H1 (cell line): ENCODE results near the gene PSKH1.

Experiments
- EGR1 ChIP-seq: IDR thresholded peaks from 2 replicates; pipeline ENCODE4 v1.6.1; 2011; ENCODE audit warnings: low read depth, low read length, borderline replicate concordance
- EZH2 ChIP-seq: fragments of 200-600 bp; sonication (generic); IDR thresholded peaks from 2 replicates; pipeline ENCODE4 v1.7.1; 2012; ENCODE audit warnings: low read depth, mild to moderate bottlenecking, moderate library complexity, low read length, inconsistent platforms; ENCODE audit not compliant: severe bottlenecking
- JUN ChIP-seq: IDR thresholded peaks from 2 replicates; pipeline ENCODE4 v1.6.1; 2011; ENCODE audit warnings: low read depth, mild to moderate bottlenecking, improper control_type of control experiment, low read length
- JUND ChIP-seq: IDR thresholded peaks from 2 replicates; pipeline ENCODE4 v1.6.1; 2011; ENCODE audit warnings: mild to moderate bottlenecking, improper control_type of control experiment, low read length
- POLR2A ChIP-seq, 2 experiments: IDR thresholded peaks; 1 replicate in 1 of 2; 2 replicates in 1 of 2; pipeline ENCODE4 v1.6.1; 2011; ENCODE audit warnings: low read depth in 2 of 2, low read length in 2 of 2, mild to moderate bottlenecking in 2 of 2; ENCODE audit errors: control extremely low read depth in 1 of 2
- RNF2 ChIP-seq: fragments of 200-900, 300-1000 bp; sonication (generic); IDR thresholded peaks from 2 replicates; pipeline ENCODE4 v1.7.1; 2016; ENCODE audit warnings: borderline replicate concordance, low read depth, mild to moderate bottlenecking, antibody characterized with exemption, low read length; ENCODE audit not compliant: poor library complexity, severe bottlenecking; ENCODE audit errors: missing control alignments
- SP1 ChIP-seq: IDR thresholded peaks from 2 replicates; pipeline ENCODE4 v1.6.1; 2011; ENCODE audit warnings: low read depth, low read length
- SRF ChIP-seq: IDR thresholded peaks from 2 replicates; pipeline ENCODE4 v1.6.1; 2011; ENCODE audit warnings: mild to moderate bottlenecking, low read depth, low read length, moderate library complexity
- SUZ12 ChIP-seq: fragments of 200-600 bp; sonication (generic); IDR thresholded peaks from 2 replicates; pipeline ENCODE4 v1.6.1; 2012; ENCODE audit warnings: mild to moderate bottlenecking, inconsistent platforms, low read length, moderate library complexity, mixed read lengths
- TEAD4 ChIP-seq: IDR thresholded peaks from 2 replicates; pipeline ENCODE4 v1.6.1; 2012; ENCODE audit warnings: low read depth, low read length, inconsistent platforms, mixed read lengths
- ZNF274 ChIP-seq: IDR thresholded peaks from 2 replicates; pipeline ENCODE4 v1.7.0; 2012; ENCODE audit warnings: low read length, borderline replicate concordance; ENCODE audit errors: extremely low read depth
- TF ChIP-seq, protein P1 (sequence below): IDR thresholded peaks from 2 replicates; pipeline ENCODE4 v1.6.1; 2012; ENCODE audit warnings: inconsistent platforms
- TF ChIP-seq, protein P2 (sequence below), 3 experiments: IDR thresholded peaks; 1 replicate in 2 of 3; 2 replicates in 1 of 3; pipeline versions ENCODE4 v1.5.1 to v1.6.1; 2011; ENCODE audit warnings: low read length in 3 of 3, mild to moderate bottlenecking in 3 of 3, inconsistent platforms in 2 of 3, low read depth in 1 of 3, moderate library complexity in 1 of 3; ENCODE audit not compliant: insufficient read depth in 1 of 3; ENCODE audit errors: control extremely low read depth in 1 of 3
- TF ChIP-seq, protein P3 (sequence below): IDR thresholded peaks from 2 replicates; pipeline ENCODE4 v1.6.1; 2012; ENCODE audit warnings: inconsistent platforms

DNA sequence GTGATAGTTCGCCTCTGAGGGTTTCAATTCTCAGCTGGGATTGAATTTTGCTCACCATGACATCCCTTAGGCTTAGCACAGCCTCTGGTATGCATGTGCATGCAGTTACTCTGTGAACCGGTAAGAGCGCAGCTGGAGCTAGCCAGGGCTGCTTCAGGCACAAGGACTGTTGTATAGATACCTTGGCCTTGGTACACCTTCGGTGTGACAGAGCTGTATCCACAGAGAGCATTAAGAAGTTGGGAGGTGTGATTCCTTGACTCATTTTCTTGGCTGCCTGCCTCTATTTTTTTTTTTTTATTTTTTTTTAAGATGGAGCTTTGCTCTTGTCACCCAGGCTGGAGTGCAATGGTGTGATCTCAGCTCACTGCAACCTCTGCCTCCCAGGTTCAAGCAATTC is 48.6 kb upstream of the PSKH1 start:
- TF ChIP-seq, protein P1, sequence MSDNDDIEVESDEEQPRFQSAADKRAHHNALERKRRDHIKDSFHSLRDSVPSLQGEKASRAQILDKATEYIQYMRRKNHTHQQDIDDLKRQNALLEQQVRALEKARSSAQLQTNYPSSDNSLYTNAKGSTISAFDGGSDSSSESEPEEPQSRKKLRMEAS: no peak
- TF ChIP-seq RNF2 (no peak), TEAD4 (no peak), SUZ12 (no peak), EZH2 (no peak), ZNF274 (no peak), JUN (no peak), POLR2A (IDR thresholded peaks at IDR 0.05; ENCODE audit: control extremely low read depth in 1 of 2, low read depth in 2 of 2, low read length in 2 of 2) (no peak), JUND (no peak), SRF (no peak), EGR1 (no peak), SP1 (no peak)
- TF ChIP-seq, protein P2, sequence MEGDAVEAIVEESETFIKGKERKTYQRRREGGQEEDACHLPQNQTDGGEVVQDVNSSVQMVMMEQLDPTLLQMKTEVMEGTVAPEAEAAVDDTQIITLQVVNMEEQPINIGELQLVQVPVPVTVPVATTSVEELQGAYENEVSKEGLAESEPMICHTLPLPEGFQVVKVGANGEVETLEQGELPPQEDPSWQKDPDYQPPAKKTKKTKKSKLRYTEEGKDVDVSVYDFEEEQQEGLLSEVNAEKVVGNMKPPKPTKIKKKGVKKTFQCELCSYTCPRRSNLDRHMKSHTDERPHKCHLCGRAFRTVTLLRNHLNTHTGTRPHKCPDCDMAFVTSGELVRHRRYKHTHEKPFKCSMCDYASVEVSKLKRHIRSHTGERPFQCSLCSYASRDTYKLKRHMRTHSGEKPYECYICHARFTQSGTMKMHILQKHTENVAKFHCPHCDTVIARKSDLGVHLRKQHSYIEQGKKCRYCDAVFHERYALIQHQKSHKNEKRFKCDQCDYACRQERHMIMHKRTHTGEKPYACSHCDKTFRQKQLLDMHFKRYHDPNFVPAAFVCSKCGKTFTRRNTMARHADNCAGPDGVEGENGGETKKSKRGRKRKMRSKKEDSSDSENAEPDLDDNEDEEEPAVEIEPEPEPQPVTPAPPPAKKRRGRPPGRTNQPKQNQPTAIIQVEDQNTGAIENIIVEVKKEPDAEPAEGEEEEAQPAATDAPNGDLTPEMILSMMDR (IDR thresholded peaks at IDR 0.05; ENCODE audit: control extremely low read depth in 1 of 3, insufficient read depth in 1 of 3, low read depth in 1 of 3, low read length in 3 of 3): no peak
- TF ChIP-seq, protein P3, sequence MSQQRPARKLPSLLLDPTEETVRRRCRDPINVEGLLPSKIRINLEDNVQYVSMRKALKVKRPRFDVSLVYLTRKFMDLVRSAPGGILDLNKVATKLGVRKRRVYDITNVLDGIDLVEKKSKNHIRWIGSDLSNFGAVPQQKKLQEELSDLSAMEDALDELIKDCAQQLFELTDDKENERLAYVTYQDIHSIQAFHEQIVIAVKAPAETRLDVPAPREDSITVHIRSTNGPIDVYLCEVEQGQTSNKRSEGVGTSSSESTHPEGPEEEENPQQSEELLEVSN: no peak
